Smooth muscle cell (in vitro differentiated cells): Measurements from ENCODE around the gene GRHL3. TPM values are rescaled to one million over a fixed set of nuclear protein-coding genes. Genes with fewer than 3 reads are reported as not detected.
A peak's percentile ranks its signal among the peaks of the same experiment; 100 is the strongest.

Experiments used
- DNase-seq: peaks from one replicate; lab custom pipeline; 2025; ENCODE audit not compliant: unreplicated experiment; lab: John Stamatoyannopoulos, UW
- H2AFZ ChIP-seq: fragments of 200-600 bp; sonication (generic); 2 replicates; pipeline ENCODE4 v1.6.0; 2016; ENCODE audit warnings: antibody characterized with exemption, low read depth, mild to moderate bottlenecking
- H3F3A ChIP-seq: fragments of 200-600 bp; sonication (generic); 2 replicates; pipeline ENCODE4 v1.6.0; 2017; ENCODE audit warnings: antibody characterized with exemption, low read depth
- H3K27ac ChIP-seq: fragments of 200-600 bp; sonication (generic); 2 replicates; pipeline ENCODE4 v1.5.1; 2016; ENCODE audit warnings: low read depth, mild to moderate bottlenecking
- H3K27me3 ChIP-seq: fragments of 200-600 bp; sonication (generic); 2 replicates; pipeline ENCODE4 v1.6.1; 2016; ENCODE audit warnings: low read depth, mild to moderate bottlenecking
- H3K36me3 ChIP-seq: fragments of 200-600 bp; sonication (generic); 2 replicates; pipeline ENCODE4 v1.5.1; 2016; ENCODE audit warnings: low read depth
- H3K4me1 ChIP-seq: fragments of 200-600 bp; sonication (generic); 2 replicates; pipeline ENCODE4 v1.5.1; 2016; ENCODE audit warnings: low read depth
- H3K4me2 ChIP-seq: fragments of 200-600 bp; sonication (generic); 2 replicates; pipeline ENCODE4 v1.6.0; 2016; ENCODE audit warnings: mild to moderate bottlenecking
- H3K4me3 ChIP-seq: fragments of 200-600 bp; sonication (generic); 2 replicates; pipeline ENCODE4 v1.5.1; 2016; ENCODE audit warnings: mild to moderate bottlenecking
- H3K79me2 ChIP-seq: fragments of 200-600 bp; sonication (generic); 2 replicates; pipeline ENCODE4 v1.6.0; 2016; ENCODE audit warnings: low read depth, mild to moderate bottlenecking
- H3K9ac ChIP-seq: fragments of 200-600 bp; sonication (generic); 2 replicates; pipeline ENCODE4 v1.6.0; 2016; ENCODE audit warnings: low read depth
- H3K9me3 ChIP-seq: fragments of 200-600 bp; sonication (generic); replicated peaks from 2 replicates; pipeline ENCODE4 v1.5.1; 2016; ENCODE audit warnings: low read depth
- H4K20me1 ChIP-seq: fragments of 200-600 bp; sonication (generic); 2 replicates; pipeline ENCODE4 v1.6.0; 2016; ENCODE audit warnings: low read depth
- WGBS: methylation state at CpG from one replicate; pipeline ENCODE4 v1.1.7; 2016; ENCODE audit warnings: low lambda C conversion rate; 5-methylcytosine and 5-hydroxymethylcytosine counted together
- polyA plus RNA-seq: library from polyadenylated mRNA; unstranded; fragments of >200 nt; fragmentation: Nextera tagmentation; extraction: Ambion mirVana; gene quantifications from 2 replicates; pipeline ENCODE4 v1.2.1, GENCODE V29; 2016
- total RNA-seq: library from RNA; depleted of rRNA; stranded (reverse); fragments of >200 nt; gene quantifications from 2 replicates; pipeline ENCODE4 v1.2.3, GENCODE V29; 2014
- TF ChIP-seq, protein P1 (sequence below): fragments of 200-600 bp; sonication (generic); IDR thresholded peaks from 2 replicates; pipeline ENCODE4 v1.5.1; 2017; ENCODE audit warnings: borderline replicate concordance, mild to moderate bottlenecking, antibody characterized with exemption; ENCODE audit not compliant: insufficient read depth, poor library complexity, severe bottlenecking

Gene GRHL3
- total and polyA plus RNA-seq, 2 experiments from 2014 or later, result 0.87 to 10.5 TPM

GRCh38 chr1:24316645-24317044, 2.5 kb upstream of the GRHL3 start:
- no peak overlapping the region for H2AFZ ChIP-seq
- H3K79me2 ChIP-seq, result no peaks in the 10 kb centered on the region
- H3K4me1 ChIP-seq, result peaks cover 22% of the 10 kb centered on the region
- DNase-seq, result no peak
- 73% methylated on average over 3 of the region's 3 CpGs for WGBS
- peaks cover 4% of the 10 kb centered on the region for H3F3A ChIP-seq
- no peaks in the 10 kb centered on the region for H3K36me3 ChIP-seq
- no peak overlapping the region for H3K9ac ChIP-seq
- TF ChIP-seq, protein P1, sequence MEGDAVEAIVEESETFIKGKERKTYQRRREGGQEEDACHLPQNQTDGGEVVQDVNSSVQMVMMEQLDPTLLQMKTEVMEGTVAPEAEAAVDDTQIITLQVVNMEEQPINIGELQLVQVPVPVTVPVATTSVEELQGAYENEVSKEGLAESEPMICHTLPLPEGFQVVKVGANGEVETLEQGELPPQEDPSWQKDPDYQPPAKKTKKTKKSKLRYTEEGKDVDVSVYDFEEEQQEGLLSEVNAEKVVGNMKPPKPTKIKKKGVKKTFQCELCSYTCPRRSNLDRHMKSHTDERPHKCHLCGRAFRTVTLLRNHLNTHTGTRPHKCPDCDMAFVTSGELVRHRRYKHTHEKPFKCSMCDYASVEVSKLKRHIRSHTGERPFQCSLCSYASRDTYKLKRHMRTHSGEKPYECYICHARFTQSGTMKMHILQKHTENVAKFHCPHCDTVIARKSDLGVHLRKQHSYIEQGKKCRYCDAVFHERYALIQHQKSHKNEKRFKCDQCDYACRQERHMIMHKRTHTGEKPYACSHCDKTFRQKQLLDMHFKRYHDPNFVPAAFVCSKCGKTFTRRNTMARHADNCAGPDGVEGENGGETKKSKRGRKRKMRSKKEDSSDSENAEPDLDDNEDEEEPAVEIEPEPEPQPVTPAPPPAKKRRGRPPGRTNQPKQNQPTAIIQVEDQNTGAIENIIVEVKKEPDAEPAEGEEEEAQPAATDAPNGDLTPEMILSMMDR, result no peak
- no peaks in the 10 kb centered on the region for H3K9me3 ChIP-seq
- H3K27me3 ChIP-seq, result no peaks in the 10 kb centered on the region
- H4K20me1 ChIP-seq, result no peaks in the 10 kb centered on the region
- H3K4me3 ChIP-seq, result no peak overlapping the region
- peak overlapping the region; percentile 40 for H3K27ac ChIP-seq
- no peak overlapping the region for H3K4me2 ChIP-seq

- Histone ChIP-seq H3F3A (peaks cover 4% of the 10 kb centered on the region), H3K79me2 (no peaks in the 10 kb centered on the region), H2AFZ (no peak overlapping the region), H3K9ac (no peak overlapping the region), H3K9me3 (no peaks in the 10 kb centered on the region), H4K20me1 (no peaks in the 10 kb centered on the region), H3K27ac (peak overlapping the region; percentile 40), H3K4me3 (no peak overlapping the region), H3K36me3 (no peaks in the 10 kb centered on the region), H3K4me1 (peaks cover 25% of the 10 kb centered on the region), H3K4me2 (no peak overlapping the region), H3K27me3 (no peaks in the 10 kb centered on the region)
- WGBS, result 68% methylated on average over 6 of the region's 6 CpGs
- DNase-seq, result no peak
- TF ChIP-seq, protein P1, result no peak
Observed at GRCh38 chr1:24317081-24317480, 2.1 kb upstream of the GRHL3 start.

- no peak for DNase-seq
- no peak overlapping the region for H3K9ac ChIP-seq
Observed at GRCh38 chr1:24317956-24318614, 1.1 kb upstream of the GRHL3 start.

More at GRCh38 chr1:24317956-24318614, 1.1 kb upstream of the GRHL3 start:
- Histone ChIP-seq H3K79me2 (no peaks in the 10 kb centered on the region), H3K9me3 (no peaks in the 10 kb centered on the region), H3K4me1 (peaks cover 32% of the 10 kb centered on the region), H3K27me3 (no peaks in the 10 kb centered on the region), H3K4me3 (no peak overlapping the region), H2AFZ (no peak overlapping the region), H4K20me1 (no peaks in the 10 kb centered on the region), H3K4me2 (peak overlapping the region; percentile 41), H3K36me3 (no peaks in the 10 kb centered on the region), H3F3A (peaks cover 4% of the 10 kb centered on the region), H3K27ac (peak overlapping the region; percentile 8)
- WGBS, result 23% methylated on average over 2 of the region's 2 CpGs
- TF ChIP-seq, protein P1, result no peak
